ENCODE results near the gene WNT3.
"Not testable (repeated sequence)": the region's sequence is repeated elsewhere in the genome, so short reads cannot be mapped to it uniquely, and the experiment has no call there.

Gene WNT3

DNA sequence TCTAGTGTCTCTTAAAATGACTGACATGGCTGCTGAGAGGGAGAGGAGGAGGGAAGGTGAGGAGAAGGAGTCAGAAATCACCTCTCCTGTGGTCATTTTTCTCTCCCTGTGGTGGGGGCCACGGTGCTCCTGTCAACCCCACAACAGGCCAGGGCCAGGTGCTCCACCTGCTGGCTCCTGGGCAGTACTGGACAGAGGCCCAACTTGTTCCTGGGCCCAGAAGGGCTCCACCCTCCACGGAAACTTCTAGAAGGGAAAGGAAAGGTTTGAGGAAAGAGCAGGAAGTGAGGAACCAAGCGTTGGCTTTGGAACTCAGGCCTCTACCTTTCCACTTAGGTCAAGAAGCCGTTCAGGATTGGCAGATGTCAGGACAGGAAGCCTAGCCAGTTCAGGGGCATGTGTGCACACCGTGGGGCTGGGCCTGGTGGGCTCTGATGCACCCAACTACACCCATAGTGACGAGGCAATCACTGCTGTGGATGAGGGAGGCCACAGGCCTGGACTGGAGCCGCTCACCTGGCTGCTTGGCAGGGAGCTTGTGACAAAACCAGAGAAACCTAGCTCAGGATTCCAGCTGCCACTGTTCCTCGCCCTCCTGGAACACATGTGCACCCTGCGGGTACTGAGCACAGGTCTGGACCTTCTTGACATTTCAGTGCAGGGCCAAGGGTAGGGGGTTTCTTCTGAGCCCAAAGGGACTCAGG is 36.1 kb downstream of the WNT3 start:
- no peak for DNase-seq

DNA sequence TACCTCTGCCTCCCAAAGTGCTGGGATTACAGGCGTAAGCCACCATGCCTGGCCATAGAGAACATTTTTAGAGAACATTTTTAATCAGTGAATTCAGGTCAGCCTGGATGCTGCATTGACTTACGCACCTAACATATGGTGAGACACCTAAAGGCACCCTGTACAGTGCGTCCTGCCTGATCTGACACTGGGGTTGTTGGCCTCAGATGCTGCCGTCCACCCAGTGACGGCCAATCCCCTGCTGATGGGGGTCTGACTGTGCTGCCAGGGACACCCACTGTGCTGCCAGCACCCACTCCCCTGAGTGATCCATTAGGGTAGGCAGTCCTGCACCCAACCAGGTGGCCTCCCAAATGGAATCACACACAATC is 38.5 kb downstream of the WNT3 start:
- no peak for DNase-seq

DNA sequence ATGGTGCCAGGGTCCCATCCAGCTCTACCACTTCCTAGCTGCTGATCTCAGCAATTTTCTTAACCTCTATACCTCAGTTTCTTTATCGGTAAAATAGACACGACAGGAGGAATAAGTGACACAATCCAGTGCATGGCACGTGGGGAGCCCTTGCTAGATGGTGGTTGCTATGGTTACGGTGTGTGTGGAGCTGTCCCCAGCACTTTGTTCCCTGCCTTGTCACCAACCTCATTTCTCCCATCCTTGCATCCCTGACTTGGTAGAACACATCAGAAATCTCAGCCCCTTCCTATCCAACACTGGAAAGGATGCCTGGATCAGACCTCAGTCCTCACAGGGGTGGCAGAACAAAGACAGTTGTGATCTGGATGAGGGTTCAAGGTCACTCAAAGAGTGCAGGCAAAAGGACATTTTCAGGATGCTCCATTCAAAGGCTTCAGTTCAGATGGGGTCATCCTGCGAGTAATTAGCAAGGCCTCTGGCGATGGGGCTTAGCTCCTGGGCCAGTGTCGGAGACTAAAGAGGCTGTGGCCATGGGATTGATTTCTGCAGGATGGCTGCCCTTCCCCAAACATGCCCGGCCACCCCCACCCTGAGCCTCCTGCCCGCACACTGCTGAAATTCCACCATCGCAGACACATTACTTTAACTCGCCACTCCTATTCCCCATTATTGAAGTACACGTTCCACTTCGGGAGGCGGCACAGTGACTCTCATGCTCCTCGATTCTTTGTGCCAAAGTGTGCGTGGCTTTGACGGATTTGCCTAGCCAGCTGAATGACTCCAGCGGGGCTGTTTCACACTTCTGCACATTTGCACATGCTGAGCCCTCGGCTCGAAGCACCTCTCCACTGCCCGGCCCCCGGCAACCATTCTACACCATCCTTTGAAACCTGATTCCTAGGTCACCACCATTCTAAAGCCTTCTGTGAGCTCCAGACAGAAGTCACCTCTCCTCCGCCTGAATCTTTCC is 40.3 kb downstream of the WNT3 start:
- no peak for DNase-seq

DNA sequence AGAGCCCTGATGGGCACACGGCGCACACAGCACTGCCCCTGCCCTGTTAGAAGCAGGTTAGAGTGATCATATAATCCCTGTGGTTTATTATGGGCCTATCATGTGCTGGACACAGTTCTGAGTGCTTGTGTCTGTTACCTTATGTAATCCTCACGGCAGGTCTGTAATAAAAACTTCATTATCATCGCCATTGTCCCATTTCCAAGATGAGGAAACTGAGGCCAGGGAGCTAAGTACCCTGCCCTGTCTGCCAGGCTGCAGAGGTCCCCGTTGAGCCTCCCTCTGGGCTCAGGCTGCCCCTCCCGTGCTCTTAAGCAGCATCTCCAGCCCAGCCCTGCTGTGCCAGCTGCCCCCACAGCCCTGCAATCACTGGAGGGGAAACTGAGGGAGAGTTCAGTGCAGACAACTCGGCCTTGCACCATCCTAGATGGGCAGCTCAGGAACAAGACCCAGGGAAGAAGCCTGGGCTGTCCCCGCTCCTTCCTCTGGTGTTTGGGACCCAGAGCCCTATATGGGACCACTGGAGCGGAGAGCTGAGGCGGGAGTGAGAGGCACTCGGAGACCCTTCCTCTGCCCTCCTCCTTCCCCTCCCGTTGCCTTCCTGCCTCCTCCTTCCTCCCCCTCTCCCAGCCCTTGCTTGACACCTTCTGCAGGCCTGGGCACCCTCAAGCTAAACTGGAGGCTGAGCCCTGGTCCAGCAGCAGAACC is 42.0 kb downstream of the WNT3 start:
- DNase-seq, result no peak

DNA sequence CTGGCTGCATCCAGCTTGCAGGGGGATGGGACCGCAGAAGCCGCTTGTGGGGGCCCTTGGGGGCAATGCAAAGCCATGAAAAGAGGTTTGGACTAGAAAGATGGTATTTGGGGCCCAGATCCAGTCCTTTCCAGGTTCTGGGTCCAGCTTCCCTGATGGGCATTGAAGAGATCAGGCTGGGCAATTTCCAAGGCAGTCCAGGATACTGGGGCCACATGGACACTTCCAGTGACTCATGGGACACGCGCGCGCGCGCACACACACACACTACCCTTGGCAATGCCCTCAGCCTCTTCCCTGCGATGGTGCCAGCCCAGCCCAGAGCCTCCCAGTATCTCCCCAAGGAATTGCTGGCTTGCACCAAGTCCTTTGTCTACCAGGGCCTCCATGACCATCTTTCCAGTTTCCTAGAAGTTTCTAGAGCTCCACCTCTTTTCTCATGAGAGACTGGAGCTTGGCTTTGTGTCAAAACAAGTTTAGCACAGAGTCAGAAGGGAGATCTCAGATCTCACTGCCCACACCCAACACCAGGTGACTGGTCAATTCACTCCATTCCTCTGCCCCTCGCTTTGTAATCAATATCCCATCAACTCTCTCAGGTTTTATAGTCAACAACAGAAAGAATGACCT is 44.3 kb downstream of the WNT3 start:
- no peak for DNase-seq

DNA sequence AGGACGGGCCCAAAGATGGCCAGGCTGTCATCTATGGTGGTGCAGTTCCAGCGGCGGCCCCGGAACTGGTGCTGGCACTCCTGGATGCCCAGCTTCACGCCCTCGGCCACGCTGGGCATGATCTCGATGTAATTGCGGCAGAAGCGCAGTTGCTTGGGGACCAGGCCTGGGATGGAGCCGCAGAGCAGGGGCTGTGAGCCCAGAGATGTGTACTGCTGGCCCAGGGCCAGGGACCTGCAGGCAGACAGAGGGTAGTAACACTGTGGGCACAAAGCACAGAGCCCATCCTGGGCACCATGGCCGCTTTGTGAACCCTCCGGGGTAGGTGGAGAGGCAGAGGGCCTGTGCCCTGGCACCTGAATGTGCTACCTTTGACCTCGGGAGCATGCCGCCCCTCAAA is 44.8 kb downstream of the WNT3 start:
- DNase-seq, result no peak

DNA sequence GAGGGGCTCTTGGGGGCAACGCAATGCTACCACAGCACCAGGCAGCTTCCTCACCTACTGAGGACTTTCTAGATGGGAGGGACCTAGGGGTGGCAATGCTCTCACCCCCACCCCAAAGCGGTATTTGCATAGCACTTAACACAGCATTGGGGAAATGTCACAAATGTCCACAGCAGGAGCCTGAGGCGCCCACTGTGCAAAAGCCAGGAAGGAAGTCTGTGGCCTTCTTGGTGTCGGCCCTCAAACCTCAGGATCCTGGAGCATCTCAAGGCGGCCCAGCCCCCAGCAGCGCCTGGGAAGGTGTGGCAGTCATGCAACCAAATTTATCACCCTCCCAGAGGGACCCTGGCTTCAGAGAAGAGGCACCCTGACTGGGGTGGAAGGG is 45.3 kb downstream of the WNT3 start:
- DNase-seq, result no peak

DNA sequence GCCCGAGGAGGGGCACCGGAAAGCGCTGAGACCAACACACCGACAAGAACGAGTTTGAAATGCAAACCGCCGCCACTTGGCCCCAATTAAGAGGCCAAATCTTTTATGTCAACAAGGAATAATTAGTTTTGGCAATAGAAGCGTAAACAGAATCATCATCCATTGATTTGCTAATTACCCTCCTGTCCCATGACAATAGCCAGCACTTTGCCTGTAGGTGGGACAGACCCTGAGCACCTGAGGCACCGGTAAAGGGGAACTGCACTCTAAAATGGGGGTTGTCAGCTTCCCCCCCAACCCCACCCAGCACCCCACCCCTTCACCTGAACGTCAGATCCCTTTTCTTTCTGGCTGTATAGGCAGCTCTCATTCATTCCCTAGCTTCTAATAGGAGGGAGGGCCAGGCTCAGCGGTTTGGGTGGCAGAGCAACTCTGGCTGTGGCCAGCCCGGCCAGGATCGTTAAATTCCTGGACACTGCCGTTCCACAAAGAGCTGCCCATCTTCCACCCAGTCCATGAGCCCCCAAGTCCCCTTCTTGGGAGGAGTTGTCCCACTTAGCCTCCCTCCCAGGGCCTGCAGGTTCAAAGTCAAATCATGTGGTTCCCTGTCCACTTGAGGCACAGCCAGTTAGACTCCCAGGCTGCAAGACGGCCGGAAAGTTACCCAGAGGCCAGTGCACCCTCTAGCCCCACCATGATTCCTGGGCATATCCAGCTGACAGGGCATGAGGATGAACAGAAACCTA is 45.8 kb downstream of the WNT3 start:
- DNase-seq, result no peak

DNA sequence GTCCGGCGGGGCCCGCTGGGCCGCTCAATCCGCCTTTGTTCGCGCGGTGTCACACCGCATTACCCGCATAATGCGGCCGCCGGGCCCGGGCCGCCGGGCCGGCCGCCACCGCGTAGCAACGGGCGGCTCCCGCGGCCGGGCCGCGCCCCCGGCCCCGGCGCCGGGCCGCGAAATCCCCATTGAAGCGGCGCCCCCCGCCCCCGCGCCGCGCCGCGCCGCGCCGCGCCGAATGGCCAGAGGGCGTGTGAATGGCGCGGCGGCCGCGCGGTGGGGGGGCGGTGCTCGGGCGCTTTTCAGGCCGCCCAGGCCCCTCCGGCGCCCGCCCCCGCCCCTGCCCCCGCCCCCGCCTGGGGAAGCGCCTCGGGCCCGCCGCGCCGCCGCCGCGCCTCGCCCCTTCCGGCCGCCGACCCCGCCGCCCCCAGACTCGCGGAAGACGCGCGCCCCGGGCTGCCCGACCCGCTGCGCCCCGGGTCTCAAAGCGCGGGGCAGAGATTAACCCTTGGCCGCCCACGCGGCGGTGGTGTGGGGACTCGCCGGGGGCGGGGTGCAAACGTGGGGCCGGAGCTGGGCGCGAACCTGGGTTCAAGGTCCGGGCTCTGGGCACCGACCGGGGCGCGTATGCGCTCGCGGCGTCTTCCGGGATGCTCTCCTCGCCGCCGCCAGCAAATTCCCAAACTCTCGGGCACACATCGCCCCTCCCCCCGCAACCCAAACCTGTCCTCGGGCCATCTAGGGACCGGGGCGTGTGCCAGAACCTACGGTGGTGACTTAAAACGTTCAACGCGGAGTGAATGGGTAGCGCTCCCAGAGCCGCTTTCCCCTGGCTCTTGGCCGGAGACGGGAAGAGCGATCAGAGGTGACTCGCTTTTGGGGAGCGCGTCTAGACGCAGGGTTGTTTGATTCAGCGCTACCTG is 46.7 kb downstream of the WNT3 start:
- peak; percentile 11 for DNase-seq

DNA sequence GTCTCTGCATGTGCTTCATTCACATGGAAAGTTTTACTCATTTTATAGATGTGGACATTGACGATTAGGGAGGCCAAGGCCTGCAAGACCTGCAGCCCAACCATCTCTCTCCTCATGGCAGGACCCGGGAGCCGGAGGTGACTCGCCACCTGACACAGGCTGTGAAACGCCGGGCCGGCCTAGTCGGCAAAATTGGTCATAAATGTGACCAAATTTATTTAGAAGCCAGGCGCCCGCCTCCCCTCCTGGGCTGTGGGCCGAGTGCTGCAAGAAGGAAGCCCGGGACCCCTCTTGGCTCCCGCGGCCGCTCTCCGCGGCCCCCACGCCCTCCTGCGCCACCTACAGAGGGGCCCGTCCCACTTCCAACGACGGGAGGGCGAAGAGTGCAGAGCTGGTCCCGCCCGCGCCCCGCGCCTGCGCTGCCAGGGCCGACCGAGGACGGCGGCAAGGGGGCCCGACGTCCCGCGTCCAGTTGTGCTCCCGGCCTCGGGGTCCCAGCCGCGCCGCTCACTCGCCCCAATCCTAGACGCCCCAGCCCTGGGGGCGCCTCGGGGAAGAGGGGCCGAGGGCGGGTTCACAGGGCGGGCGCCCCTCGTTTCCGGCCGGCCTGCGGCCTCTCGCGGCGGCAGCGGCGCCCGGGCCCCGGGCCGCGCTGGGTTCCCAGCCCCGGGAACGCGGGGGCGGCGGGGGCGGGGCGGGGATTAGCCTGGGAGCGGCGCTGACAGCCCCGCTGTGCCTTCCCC is 47.5 kb downstream of the WNT3 start:
- DNase-seq, result peak; percentile 20

DNA sequence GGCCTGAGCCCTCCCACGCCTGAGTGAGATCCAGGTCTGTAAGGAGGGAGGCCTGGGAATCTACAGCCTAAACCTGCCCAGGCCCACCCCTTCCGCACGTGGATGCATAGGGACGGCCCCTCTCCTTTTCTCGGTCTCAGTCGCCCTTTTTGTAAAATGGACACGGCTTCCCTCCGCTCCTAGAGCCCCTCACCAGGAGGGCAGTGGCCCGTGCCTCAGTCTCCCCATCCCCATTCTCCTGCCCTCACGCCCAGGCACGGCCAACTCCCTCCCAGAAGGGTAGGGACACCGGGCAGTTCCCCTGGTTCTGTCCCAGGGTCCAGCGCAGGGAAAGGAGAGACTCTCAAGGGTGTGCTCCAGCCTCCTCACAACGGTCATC is 48.1 kb downstream of the WNT3 start:
- no peak for DNase-seq

DNA sequence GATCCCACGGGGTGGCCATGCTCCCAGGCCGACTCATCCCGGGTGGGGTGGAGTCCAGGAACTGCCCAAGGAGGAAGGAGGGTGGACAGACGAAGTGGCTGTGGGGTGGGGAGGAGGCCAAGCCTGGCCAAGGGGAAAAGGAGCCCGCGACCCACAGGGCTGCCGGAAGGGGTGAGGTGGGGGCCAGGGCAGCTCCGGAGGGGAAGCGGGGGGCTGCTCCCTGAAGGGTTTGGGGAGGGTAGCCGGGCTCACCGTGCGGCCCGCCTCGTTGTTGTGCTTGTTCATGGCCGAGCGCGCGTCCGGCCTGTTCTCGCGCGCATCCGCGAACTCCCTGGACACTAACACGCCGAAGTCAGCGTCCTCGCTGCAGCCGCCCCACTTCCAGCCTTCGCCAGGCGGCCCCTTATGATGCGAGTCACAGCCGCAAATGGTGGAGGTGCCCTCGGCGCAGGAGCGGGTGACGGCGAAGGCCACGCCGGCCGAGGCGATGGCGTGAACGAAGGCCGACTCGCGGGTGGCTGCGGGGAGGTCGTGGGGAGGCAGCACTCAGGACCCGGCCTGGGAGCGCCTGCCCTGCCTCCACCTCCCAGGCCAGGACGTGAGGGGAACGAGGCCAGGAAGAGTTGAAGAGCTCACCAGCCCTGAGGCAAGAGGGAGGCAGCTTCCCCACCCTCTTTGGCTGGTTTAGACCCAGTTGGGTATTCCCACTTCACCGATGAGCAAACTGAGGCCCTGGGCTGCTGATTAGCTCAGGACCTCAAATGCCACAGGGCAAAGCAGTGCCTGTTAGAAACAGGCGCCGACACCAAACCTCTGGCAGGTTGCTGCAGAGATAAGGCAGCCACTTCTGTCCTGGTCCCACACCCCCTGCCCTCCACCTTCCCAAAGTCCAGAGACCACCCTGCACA is 48.7 kb downstream of the WNT3 start:
- no peak for DNase-seq

DNA sequence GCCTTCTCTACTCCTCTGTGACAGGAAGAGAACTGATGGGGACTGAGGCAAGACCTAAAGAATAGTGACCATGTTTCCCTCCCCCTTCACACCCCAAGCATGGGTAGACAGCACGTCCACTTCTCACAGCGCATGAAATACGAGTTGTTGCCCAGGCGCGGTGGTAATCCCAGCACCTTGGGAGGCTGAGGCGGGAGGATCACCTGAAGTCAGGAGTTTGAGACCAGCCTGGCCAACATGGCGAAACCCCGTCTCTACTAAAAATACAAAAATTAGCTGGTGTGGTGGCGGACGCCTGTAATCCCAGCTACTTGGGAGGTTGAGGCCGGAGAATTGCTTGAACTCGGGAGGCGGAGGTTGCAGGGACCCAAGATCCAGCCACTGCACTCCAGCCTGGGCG is 49.6 kb downstream of the WNT3 start:
- DNase-seq, result not testable (repeated sequence)

DNA sequence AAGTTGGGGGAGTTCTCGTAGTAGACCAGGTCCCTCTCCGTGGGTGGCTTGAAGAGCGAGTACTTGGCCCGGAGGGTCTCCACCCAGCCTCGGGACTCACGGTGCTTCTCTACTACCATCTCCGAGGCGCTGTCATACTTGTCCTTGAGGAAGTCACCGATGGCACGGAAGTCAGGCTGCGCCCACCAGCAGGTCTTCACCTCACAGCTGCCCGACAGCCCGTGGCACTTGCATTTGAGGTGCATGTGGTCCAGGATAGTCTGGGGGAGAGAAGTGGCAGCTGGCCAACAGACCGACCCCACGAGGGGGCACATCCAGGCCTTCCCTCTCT is 50.0 kb downstream of the WNT3 start:
- no peak for DNase-seq

DNA sequence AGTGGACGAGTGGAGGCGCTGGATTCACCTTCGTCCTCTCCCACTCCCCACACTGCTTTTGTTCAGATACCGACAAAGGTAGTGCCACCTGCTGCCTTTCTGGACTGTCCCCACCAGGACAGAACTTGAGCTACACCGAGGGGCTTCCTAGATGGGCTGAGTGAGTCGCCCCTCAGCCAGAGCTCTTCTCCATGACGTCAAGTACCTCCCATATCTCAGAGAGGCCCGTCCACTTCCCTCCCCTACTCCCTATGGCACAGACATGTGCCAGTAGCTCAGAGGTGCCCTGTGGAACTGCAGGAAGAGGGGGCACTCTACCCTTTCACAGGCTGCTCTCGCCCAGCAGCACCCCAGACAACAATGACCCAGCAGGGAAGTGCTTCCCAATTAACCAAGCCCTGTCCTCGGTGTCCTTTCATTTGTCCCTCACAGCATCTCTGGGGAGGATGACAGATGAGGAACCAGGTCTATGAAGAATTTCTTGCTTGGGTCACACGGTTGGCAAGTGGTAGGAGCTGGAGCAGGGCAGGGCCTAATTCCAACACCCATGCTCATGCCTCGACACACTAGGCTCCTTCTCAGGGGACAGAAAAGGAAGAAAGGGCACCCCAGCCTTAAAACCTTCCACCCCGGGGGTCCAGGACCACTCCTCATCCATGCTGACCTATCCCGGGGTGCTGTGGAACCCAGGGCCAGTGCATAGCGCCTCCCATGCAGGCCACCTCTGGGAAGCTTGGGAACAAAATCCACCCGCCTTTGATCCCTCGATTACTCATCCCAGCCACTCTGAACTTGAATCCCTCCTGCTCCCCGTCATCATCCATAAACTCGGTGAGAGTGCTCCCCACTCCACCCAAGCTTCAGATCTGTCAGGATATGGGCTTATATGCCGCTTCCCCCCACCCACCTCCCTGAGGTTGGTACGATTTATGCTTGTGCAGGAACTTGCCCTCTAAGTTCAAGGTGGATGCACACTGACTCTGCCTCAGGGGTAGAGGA is 51.7 kb downstream of the WNT3 start:
- no peak for DNase-seq

DNA sequence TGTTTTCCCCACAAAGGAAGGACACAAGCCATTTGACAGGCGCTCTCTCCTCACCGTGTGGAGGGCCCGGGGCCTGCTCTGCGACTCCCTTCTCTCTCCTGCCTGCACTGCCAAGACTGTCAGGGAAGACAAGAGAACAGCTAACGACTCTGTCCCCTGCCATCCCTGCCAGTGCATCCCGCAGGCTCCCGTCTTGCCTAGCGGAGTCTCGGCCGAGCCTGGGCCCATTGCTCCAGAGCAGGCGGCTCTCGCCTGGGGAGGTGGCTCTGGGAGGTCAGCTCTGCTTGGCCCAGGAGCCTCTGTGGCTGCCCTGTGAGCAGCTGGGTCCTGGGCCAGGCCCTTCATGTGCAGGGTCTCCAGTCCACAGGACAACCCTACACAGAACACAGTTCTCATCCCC is 53.0 kb downstream of the WNT3 start:
- DNase-seq, result no peak

DNA sequence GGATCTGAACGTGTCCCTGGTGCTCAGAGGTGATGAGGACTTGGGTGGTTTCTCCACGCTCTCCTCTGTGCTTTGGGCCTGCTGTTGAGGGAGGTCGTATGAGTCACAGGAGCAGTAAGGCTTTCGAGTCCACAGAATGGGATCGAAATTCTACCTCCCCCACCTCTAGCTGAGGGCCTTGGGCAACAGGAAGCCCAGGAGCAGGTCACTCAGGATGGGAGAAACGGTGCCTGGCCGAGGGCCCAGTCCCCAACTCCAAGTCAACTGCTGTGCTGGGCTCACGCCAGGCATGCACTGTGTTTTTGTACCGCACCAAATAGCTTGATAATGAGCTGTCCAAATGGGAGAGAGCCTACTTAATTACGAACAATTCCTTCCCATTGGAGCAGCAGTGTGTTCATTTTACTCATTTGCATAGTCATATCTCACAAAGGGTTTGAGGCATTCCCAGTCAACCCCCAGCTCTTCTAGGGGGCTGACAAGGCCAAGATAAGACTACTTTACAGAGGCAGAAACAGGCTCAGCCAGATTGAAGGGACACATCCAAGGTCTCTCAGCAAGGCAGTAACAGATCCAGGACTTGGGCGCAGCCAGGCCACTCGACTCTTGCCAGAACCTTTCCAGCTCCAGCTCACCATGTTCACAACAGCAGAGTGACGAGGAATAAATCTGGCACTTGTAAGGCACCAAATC is 53.6 kb downstream of the WNT3 start:
- no peak for DNase-seq

Data from stimulated activated CD4-positive, alpha-beta T cell treated with anti-CD3 and anti-CD28 coated beads, Interleukin-12 subunit alpha, Interleukin-12 subunit beta, amount 100 ng/mL, for 4 hours (primary cell).